HG03575 (cell line): ENCODE data around the gene TSPYL4.
"Not testable (repeated sequence)": the region's sequence is repeated elsewhere in the genome, so short reads cannot be mapped to it uniquely, and the experiment has no call there.

ENCODE experiments used
- ATAC-seq: cut with Tn5 transposase; IDR thresholded peaks from one replicate; pipeline ENCODE4 v1.9.1; 2021; ENCODE audit not compliant: unreplicated experiment, insufficient number of reproducible peaks, low FRiP score; ENCODE audit errors: extremely low read depth

TSPYL4 gene

GRCh38 chr6:116253505-116254296, at the start of gene TSPYL4:
Gene TSPYL4, minus strand, starts transcription at chr6:116254075. Its CDS starts 67 bp downstream, at chr6:116254008.
- peak; percentile 98 for ATAC-seq

DNA sequence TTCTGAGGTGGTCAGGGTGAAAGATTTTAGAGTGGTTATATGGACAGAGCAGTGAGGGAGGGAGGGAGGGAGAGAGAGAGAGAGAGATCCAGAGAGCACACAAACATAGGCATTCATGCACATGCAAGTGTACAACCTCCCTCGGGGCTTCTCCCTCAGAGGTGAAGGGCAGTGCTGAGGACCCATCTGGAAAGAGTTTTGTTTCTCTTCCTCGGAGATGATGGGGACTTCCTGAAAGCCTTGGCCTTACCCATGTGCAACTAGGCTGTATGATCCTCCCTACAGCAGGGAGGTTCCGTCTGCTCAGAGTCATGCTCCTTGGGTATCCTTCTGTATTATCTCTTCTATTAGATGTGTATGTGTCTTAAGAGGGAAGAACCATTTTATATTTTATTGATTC, 47.2 kb upstream of the TSPYL4 start:
- ATAC-seq: no peak

GRCh38 chr6:116300566-116300965, 46.7 kb upstream of the TSPYL4 start:
- ATAC-seq: no peak

- ATAC-seq: no peak
Observed at GRCh38 chr6:116298973-116299372, 45.1 kb upstream of the TSPYL4 start.

DNA sequence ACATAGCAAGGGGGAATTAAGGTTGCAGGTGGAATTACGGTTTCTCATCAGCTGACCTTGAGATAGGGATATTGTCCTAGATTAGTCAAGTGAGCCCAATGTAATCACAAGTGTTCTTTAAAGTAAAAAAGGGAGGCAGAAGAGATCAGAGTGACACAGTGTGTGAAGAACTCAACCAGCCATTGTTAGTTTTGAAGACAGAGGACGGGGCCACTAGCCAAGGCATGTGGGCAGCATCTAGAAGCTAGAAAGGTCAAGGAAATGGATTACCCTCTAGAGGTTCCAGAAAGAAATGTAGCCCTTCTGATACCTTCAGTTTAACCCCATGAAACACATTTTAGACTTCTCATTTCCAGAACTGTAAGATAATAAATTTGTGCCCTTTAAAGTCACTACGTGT, 44.4 kb upstream of the TSPYL4 start:
- ATAC-seq: no peak

- no peak for ATAC-seq
Observed at GRCh38 chr6:116292553-116292952, 38.7 kb upstream of the TSPYL4 start.

DNA sequence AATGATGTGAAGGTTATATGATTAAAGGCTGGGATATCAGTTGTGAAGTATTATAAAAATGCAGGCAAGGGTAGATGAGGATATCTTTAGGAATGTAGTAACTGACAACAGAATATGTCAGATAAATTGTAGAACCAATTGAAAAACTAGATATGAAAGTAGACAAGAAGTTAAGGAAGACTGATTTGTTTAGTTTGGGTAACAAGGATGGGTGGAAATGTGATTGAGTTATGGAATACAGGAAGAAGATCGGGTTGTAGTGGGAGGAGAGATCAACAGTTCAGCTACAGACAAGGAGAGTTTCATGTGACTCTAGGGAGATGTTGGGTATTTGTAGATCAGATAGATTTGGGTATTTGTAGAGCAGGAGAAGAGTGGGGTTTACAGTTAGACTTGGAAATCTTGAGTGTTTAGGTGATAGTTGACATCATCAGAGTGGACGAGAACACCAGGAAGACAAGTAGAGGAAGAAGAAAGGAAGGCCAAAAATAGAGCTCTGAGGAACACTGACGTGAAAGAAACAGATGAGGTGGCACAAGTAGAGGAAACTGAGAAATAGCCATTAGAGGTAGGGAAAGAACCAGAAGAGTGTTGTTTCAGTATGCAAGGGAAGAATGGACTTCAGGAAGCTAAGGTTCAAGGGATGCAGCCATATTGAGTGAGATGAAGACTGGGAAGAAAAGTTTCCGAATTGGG, 38.0 kb upstream of the TSPYL4 start:
- no peak for ATAC-seq

GRCh38 chr6:116290799-116291198, 36.9 kb upstream of the TSPYL4 start:
- no peak for ATAC-seq

GRCh38 chr6:116289876-116290275, 36.0 kb upstream of the TSPYL4 start:
- no peak for ATAC-seq

GRCh38 chr6:116287689-116288282, 33.9 kb upstream of the TSPYL4 start:
- no peak for ATAC-seq

DNA sequence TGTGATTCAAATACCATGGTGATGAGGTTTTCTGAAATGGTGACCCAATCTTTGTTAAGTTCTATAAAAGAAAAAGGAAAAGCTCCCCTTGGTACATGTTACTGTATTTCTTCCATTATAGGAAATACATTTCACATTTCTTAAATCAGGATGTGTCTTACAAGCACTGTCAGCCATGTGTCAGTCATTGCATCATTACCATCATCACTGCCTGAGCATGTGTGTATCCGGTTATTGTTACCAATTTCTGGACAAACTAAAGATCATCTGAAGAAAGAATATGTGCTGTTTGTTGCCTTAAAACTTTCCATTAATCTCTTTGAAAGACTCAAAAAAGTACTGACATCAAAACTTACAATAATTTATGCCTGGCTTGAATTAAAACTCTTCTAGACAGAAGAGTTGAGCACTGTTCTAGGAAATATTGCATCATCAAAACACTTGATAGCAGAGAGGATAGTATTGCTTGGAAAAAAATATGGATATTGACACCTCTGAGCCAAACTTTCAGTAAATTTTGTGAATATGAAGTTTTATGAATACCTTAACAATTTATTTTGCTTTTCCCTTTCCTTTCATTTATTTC, 33.0 kb upstream of the TSPYL4 start:
- ATAC-seq: no peak

- ATAC-seq: not testable (repeated sequence)
Observed at GRCh38 chr6:116284984-116285383, 31.1 kb upstream of the TSPYL4 start.

DNA sequence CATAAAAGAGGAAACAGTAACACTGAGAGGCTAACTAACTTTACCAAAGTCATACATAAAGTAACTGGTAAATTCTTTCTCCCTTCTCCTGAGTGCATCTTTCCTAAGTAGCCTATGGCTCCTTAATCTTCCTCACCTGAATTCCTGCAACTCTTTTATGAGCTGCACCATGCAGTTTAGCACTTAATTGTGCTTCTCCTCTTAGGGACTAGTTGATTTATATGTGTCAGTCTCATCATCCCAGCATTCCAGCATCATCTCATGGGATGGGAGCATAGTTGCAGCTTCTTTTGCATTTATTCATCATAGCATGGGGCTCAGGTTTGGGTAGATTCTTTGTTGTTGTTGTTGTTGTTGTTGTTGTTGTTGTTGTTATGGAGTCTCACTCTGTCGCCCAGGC, 29.3 kb upstream of the TSPYL4 start:
- no peak for ATAC-seq

GRCh38 chr6:116282698-116283097, 28.8 kb upstream of the TSPYL4 start:
- no peak for ATAC-seq

- no peak for ATAC-seq
Observed at GRCh38 chr6:116280933-116281316, 27.1 kb upstream of the TSPYL4 start.

DNA sequence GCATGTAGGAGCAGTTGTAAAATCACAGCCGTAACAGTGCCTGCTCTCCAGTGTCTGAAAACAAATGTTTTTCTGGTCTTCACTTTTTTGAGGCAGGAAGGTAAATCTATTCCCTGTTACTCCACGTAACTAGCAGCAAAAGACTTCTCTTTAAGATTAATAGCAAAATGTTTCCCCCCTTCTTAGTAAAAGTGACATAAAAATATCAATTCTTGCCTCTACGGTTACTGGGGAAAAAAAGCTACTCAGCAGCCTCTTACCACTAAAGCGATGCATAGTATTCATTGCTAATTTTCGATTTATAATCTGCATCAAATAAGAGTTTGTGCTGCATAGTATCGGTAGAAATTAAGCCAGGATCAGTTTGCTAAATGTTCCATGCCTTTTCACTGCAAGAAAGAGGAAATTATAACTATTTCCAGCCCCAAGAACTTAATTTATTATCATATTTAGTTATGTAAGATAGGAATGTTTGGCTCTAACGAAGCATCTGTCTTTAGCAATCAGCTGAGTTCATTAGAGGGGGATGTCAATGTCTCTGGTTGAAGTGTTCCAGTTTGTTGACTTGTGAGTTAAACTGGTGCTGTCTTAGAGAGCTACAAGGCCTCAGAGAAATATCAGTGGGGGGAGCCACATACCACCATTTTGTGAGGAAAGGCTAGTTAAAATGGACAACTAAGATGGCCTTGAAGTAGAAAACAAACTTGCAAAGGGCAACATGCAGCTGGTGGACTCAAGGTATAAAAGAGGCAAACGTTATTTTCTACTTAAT, 26.5 kb upstream of the TSPYL4 start:
- ATAC-seq: no peak

- ATAC-seq: peak; percentile 82
Observed at GRCh38 chr6:116279232-116280160, 25.6 kb upstream of the TSPYL4 start, which contains the start of gene TSPYL1. Gene TSPYL1, minus strand, starts transcription at chr6:116279930. Its CDS starts 100 bp downstream, at chr6:116279830.

- no peak for ATAC-seq
Observed at GRCh38 chr6:116278854-116279231, 25.0 kb upstream of the TSPYL4 start.
